KMS-11 (cell line): ENCODE measurements around the gene KIRREL2.

Experiments used
- H2AFZ ChIP-seq: fragments of 200-600 bp; sonication (generic); 2 replicates; pipeline ENCODE4 v1.6.1; 2016; ENCODE audit warnings: antibody characterized with exemption, mixed run types, low read depth
- H3K27ac ChIP-seq: fragments of 200-600 bp; sonication (generic); 2 replicates; pipeline ENCODE4 v1.6.1; 2016; ENCODE audit warnings: mild to moderate bottlenecking, mixed run types
- H3K27me3 ChIP-seq: fragments of 200-600 bp; sonication (generic); 2 replicates; pipeline ENCODE4 v1.6.1; 2017; ENCODE audit warnings: mild to moderate bottlenecking, low read depth, mixed run types, moderate library complexity; ENCODE audit not compliant: insufficient read depth
- H3K36me3 ChIP-seq: fragments of 200-600 bp; sonication (generic); 2 replicates; pipeline ENCODE4 v1.6.1; 2017; ENCODE audit warnings: mild to moderate bottlenecking, mixed run types; ENCODE audit not compliant: insufficient read depth
- H3K4me1 ChIP-seq: fragments of 200-600 bp; sonication (generic); 2 replicates; pipeline ENCODE4 v1.6.1; 2016; ENCODE audit warnings: mild to moderate bottlenecking, low read depth, mixed run types; ENCODE audit not compliant: poor library complexity, severe bottlenecking
- H3K4me2 ChIP-seq: fragments of 200-600 bp; sonication (generic); 2 replicates; pipeline ENCODE4 v1.7.0; 2016; ENCODE audit warnings: mild to moderate bottlenecking, mixed run types
- H3K4me3 ChIP-seq: fragments of 200-600 bp; sonication (generic); IDR thresholded peaks from 2 replicates; pipeline ENCODE4 v1.6.1; 2017; ENCODE audit warnings: low read depth, low read length, mixed read lengths; ENCODE audit not compliant: insufficient read depth
- H3K79me2 ChIP-seq: fragments of 200-600 bp; sonication (generic); 2 replicates; pipeline ENCODE4 v1.6.1; 2016; ENCODE audit warnings: low read depth, mixed run types; ENCODE audit not compliant: insufficient read depth
- H3K9ac ChIP-seq: fragments of 200-600 bp; sonication (generic); 2 replicates; pipeline ENCODE4 v1.6.1; 2016; ENCODE audit warnings: mild to moderate bottlenecking, mixed run types
- H4K20me1 ChIP-seq: fragments of 200-600 bp; sonication (generic); 2 replicates; pipeline ENCODE4 v1.6.1; 2016; ENCODE audit warnings: mild to moderate bottlenecking, mixed run types; ENCODE audit not compliant: insufficient read depth
- TF ChIP-seq, protein P1 (sequence below): fragments of 200-600 bp; sonication (generic); conservative IDR thresholded peaks from 2 replicates; pipeline ENCODE4 v1.6.1; 2017; ENCODE audit warnings: low read depth, mild to moderate bottlenecking, antibody characterized with exemption, low read length, moderate library complexity, mixed read lengths

KIRREL2 gene

DNA sequence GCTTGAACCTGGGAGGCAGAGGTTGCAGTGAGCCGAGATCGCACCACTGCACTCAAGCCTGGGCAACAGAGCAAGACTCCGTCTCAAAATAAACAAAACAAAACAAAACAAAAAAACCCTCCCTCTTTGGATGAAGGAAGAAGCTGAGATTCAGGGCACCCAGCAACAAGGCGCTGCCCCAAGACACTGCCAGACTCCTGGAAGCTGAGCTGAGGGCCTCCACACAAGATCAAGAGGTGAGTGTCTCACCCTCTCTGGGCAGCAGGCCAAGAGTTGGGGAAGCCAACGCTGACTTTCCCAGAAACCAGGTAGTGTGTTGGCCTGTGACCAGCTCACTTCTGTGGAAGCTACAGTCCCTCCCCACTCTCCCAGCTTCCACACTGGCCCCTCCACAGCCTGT lies 55.1 kb downstream of the KIRREL2 start:
- Histone ChIP-seq H3K9ac (no peak overlapping the region), H3K79me2 (no peaks in the 10 kb centered on the region), H4K20me1 (no peaks in the 10 kb centered on the region), H2AFZ (no peak overlapping the region), H3K36me3 (no peaks in the 10 kb centered on the region), H3K4me3 (no peak overlapping the region), H3K27ac (no peak overlapping the region), H3K27me3 (peaks cover 15% of the 10 kb centered on the region; the same call in 1 of the 2 replicates), H3K4me2 (no peak overlapping the region), H3K4me1 (no peaks in the 10 kb centered on the region)
- TF ChIP-seq, protein P1, sequence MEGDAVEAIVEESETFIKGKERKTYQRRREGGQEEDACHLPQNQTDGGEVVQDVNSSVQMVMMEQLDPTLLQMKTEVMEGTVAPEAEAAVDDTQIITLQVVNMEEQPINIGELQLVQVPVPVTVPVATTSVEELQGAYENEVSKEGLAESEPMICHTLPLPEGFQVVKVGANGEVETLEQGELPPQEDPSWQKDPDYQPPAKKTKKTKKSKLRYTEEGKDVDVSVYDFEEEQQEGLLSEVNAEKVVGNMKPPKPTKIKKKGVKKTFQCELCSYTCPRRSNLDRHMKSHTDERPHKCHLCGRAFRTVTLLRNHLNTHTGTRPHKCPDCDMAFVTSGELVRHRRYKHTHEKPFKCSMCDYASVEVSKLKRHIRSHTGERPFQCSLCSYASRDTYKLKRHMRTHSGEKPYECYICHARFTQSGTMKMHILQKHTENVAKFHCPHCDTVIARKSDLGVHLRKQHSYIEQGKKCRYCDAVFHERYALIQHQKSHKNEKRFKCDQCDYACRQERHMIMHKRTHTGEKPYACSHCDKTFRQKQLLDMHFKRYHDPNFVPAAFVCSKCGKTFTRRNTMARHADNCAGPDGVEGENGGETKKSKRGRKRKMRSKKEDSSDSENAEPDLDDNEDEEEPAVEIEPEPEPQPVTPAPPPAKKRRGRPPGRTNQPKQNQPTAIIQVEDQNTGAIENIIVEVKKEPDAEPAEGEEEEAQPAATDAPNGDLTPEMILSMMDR: no peak

DNA sequence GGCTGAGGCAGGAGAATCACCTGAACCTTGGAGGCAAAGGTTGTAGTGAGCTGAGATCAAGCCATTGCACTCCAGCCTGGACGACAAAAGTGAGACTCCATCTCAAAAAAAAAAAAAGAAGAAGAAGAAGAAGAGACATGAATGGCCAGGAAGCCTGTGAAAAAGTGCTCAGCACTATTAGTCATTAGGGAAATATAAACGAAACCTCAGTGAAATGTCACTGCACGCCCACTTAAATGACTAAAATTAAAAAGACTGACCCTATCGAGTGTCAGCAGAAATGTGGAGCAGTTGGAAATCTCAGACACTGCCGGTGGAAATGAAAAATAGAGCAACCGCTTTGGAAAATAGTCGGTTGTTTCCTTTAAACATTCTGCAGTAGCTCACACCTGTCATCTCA lies 56.9 kb downstream of the KIRREL2 start:
- no peaks in the 10 kb centered on the region for H3K36me3 ChIP-seq
- H3K27ac ChIP-seq: no peak overlapping the region
- H3K9ac ChIP-seq: no peak overlapping the region
- H3K27me3 ChIP-seq: peaks cover 27% of the 10 kb centered on the region; the same call in 1 of the 2 replicates
- H4K20me1 ChIP-seq: no peaks in the 10 kb centered on the region
- no peaks in the 10 kb centered on the region for H3K4me1 ChIP-seq
- TF ChIP-seq, protein P1: no peak
- no peak overlapping the region for H3K4me2 ChIP-seq
- no peak overlapping the region for H2AFZ ChIP-seq
- H3K4me3 ChIP-seq: no peak overlapping the region
- H3K79me2 ChIP-seq: no peaks in the 10 kb centered on the region

DNA sequence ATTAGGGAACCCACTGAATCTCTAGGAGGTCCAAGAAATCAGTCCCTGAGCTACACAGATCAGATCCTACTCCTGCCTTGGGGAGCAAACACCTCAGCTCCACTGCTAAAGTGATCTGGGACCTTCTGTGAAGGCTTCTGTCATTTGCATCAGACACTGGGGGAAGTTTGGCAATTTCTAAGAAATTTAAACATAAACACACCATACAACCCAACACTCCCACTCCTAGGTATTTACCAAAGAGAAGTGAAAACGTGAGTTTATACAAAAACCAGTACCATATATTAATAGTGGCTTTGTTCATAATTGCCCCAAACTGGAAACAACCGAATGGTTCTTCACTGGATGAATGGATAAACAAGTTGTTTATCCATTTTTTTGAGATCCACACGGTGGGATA lies 58.7 kb downstream of the KIRREL2 start:
- Histone ChIP-seq H3K27ac (no peak overlapping the region), H3K9ac (no peak overlapping the region), H3K79me2 (no peaks in the 10 kb centered on the region), H3K36me3 (no peaks in the 10 kb centered on the region), H3K4me3 (no peak overlapping the region), H3K4me2 (no peak overlapping the region), H3K27me3 (peaks cover 32% of the 10 kb centered on the region), H2AFZ (no peak overlapping the region), H3K4me1 (no peaks in the 10 kb centered on the region), H4K20me1 (no peaks in the 10 kb centered on the region)
- TF ChIP-seq, protein P1: no peak
